ENCODE data around the gene PRSS36.
"Not testable (repeated sequence)": the region's sequence is repeated elsewhere in the genome, so short reads cannot be mapped to it uniquely, and the experiment has no call there.

The PRSS36 gene

DNA sequence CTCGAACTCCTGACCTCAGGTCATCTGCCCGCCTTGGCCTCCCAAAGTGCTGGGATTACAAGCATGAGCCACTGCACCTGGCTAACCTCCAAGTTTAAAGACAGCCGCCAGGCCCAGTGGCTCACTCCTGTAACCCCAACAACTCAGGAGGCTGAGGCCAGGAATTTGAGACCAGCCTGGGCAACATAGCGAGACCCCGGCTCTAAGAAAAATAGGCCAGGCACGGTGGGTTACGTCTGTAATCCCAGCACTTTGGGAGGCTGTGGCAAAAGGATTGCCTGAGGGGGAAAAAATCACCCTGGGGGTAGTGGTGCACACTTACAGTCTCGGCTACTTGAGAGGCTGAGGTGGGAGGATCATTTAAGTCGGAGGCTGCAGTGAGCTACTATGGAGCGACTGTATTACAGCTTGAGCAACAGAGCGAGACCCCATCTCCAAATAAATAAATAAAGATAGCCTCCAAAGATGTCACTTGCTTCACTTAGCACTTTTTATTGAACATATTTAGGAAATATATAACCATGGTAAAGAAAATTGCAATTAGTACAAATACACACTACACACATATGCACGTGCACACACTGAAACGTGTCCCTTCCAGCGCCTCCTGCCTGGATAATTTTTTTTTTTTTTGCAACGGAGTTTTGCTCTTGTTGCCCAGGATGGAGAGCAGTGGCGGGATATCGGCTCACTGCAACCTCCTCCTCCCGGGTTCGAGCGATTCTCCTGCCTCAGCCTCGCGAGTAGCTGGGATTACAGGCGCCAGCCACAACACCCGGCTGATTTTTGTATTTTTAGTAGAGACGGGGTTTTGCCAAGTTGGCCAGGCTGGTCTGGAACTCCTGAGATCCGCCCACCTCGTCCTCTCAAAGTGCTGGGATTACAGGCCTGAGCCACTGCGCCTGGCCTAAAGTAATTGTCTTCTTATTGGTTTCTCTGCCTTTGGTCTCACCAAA lies 43.1 kb downstream of the PRSS36 start:
- in situ Hi-C loops (cut with MboI; ENCODE audit: low sequenced_read_pairs), result no loop called here

DNA sequence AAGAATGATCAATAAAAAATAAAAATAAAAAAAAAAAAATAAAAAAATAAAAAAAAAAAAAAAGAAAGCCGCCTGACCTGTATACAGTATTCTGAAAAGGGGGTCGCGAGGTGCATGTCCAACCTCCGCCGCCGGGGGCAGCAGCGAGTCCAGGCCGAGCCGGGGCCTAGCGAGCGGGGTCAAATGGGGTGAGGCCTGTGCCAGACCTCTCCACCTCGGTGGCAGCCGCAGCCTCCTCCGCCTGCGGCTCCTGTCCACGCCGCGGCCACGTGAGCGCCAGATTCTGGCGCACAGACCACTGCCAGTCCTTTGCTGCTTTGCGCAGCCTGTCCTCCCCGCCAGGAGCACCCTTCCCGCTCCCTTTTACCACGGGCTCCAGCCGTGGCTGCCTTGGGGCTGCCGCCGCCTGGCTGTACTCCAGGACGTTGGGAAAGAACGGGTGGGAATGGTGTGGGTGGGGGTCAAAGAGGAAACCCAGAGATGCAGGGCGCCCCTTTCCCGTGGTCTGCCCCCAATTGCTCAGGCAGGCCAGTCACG lies 44.1 kb downstream of the PRSS36 start:
- in situ Hi-C loops (cut with MboI; ENCODE audit: low sequenced_read_pairs), result no loop called here

DNA sequence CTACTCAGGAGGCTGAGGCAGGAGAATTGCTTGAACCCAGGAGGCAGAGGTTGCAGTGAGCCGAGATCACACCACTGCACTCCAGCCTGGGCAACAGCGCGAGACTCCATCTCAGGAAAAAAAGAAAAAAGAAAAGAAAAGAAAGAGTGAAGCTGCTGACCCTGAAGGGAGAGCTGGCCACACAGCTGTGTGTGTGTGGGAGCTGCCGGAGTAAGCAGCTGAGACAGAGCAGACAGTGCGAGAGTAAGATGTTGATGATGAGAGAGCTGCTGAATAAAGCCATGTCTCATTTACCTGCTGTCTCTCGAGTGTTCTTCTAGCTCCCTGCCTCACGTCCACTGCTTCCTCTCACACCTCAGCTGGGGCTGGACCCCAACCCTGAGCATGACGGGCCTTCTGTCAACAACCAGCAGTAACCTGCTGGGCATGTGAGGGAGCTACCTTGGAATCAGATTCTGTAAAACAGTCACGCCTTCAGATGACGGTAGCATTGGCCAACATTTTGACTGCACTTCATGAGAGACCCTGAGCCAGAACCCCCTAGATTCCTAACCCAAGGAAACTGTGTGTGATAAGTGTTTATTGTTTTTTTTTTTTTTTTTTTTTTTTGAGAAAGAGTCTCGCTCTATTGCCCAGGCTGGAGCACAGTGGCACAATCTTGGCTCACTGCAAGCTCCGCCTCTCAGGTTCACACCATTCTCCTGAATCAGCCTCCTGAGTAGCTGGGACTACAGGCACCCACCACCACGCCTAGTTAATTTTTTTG lies 48.8 kb downstream of the PRSS36 start:
- in situ Hi-C loops (cut with MboI; ENCODE audit: low sequenced_read_pairs), result not testable (repeated sequence)

DNA sequence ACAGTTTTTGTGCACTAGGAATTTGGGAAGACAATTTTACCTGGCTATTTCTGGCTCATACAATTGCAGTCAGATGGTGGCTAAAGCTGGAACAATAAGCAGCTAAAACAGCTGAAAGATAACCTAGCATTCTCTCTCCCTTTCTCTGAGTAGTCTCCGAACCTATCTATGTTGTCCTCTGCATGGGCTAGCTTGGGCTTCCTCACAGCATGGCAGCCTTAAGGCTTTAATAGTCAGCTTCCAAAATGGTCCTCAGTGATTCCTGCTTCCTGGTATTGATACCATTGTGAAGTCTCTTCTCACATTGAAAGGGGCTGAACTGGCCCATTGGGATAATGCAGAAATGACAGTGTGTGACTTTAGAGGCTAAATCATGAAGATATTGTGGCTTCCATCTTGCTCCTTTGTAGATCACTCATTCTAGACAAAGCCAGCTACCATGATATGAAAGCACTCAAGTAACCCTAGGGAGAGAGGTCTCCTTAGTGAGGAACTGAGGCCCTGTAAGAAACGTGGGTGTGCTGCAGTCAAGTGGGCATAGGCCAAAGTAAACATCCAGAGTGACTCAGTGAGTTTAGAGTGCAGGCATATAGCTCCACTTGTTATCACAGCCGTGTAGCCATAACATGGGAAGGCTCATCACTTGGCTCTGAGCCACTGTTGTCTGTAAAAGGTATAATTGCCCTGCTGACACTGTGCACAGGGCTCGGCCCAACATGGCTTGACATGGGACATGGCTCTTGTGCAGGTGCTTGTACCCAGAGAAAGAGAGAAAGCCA lies 49.8 kb downstream of the PRSS36 start:
- in situ Hi-C loops (cut with MboI; ENCODE audit: low sequenced_read_pairs), result no loop called here

DNA sequence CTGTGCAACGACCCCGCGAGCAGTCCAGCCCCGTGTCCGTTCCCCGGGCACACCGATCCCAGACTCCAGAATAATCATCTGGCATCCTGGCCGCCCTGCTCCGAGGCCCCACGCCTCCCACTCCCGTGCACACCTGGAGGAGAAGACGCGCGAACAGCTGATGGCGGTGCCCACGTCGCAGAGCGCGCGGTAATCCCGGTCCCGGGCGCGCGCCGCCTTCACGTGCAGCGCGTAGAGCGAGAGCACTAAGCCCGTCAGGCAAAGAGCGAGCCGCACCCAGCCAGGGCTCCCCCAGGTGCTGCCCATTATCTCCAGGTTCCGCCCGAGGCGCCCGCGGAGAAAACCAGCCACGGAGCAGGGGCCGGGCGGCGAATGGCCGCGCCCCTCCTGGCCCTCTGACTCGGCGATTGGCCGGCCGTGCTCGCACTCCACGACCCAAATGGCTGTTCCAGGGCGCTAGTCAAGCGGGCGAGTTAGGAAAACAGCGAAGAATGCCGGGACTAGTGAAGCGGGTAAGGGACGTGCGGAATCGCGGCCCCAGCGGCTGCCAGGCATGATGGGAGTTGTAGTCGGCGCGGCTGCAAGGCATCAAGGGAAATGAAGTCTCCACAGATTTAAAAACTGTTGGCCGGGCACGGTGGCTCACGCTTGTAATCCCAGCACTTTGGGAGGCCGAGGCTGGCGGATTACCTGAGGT lies 55.3 kb downstream of the PRSS36 start, which contains the start of gene VKORC1:
Gene VKORC1, minus strand, starts transcription at position 374 of the 697 bp plus-strand sequence. Its CDS starts 68 bp downstream, at position 306.
- in situ Hi-C loops (cut with MboI; ENCODE audit: low sequenced_read_pairs), result no loop called here

DNA sequence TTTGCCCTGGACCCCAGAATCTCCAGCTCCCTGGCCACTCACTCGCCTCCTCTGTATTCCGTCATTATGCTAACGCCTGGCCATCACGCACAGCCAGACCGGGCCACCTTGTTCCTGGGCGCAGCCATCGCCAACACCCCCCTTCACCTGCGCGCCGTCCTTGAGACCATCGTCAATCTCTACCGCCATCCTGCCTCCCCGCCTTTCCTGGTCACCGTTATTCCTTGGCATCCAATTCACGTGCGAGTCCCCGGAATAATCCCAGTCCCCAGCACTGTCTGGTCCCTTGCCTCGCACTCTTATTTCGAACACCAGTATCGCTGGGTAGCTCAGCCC lies 55.8 kb downstream of the PRSS36 start:
- in situ Hi-C loops (cut with MboI; ENCODE audit: low sequenced_read_pairs), result no loop called here

DNA sequence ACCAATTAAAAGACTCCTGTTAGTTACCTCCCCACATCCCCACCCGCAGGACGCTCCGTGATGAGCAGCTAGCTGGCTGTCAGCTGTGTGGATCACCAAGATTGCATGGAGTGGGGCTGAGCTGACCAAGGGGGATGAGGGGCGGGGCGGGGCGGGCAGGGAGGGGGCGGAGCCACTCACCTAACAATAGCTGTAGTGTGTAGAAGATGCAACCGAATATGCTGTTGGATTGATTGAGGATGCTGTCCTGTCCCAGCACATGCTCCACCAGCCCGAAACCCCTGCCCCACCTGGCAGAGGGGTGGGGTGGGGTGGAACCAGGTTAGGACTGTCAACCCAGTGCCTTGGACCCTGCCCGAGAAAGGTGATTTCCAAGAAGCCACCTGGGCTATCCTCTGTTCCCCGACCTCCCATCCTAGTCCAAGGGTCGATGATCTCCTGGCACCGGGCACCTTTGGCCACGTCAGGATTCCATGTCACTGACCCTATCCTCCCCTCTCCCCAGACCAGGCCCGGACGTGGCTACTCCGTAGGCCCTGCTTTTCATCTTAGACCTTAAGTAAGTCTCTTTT lies 56.6 kb downstream of the PRSS36 start:
- in situ Hi-C loops (cut with MboI; ENCODE audit: low sequenced_read_pairs), result no loop called here

DNA sequence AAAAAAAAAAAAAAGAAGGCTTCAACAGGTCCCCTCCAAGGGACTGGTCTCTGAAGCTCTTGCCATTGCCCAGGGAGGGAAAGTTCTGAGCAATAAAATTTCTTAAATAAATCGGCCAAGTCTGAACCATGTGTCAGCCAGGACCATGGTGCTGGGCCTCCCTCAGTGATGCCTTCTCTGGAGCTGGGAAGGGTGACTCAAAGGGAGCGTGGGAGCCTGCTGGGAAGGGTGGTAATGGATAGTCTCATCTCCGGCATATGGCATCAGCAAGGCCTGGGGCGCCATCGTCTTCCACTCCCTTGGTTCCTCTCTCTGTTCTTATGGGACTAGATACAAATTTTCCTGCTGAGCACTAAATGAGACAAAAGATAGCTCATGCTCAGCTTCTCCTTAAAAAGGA lies 57.5 kb downstream of the PRSS36 start:
- in situ Hi-C loops (cut with MboI; ENCODE audit: low sequenced_read_pairs), result no loop called here

DNA sequence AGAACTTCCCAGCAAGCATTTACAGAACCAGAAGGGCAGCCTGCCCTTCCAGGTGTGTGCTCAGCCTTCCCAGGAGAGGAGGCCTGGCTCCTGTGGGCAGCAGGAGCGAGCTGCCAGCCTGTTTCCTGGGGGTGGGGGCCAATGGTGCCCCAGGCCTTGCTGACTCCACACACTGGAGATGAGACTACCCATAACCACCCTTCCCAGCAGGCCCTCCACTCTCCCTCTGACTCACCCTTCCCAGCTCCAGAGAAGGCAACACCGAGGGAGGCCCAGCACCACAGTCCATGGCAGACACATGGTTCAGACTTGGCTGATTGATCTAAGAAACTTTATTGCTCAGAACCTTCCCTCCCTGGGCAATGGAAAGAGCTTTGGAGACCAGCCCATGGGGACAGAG lies 59.3 kb downstream of the PRSS36 start:
- in situ Hi-C loops (cut with MboI; ENCODE audit: low sequenced_read_pairs), result no loop called here

DNA sequence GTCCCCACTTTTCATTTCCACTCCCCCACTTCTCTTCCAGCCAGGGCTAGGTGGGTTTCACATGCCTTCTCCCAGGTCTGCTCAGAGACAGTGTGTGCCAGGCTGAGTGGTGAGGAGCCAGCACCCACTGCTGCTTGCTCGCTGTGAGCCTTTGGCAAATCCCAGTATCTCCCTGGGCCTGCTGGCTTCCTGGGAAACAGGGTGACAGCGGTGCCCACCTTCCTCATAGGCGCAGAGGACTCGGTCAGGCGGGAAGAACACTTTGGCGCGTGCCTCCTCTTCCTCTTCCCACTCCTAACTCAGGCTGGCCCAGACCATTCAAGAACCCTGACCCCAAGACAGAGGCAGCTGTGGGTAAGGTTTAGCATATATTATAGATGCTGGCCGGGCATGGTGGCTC lies 60.7 kb downstream of the PRSS36 start:
- in situ Hi-C loops (cut with MboI; ENCODE audit: low sequenced_read_pairs), result no loop called here

All from HL-60/S4 (cell line).